Ovary (tissue), 9 donors: ENCODE measurements around the gene TCTN1. TPM values are rescaled to one million over a fixed set of nuclear protein-coding genes. Genes with fewer than 3 reads are reported as not detected.

Experiments
- DNase-seq, 5 donors: peaks; one replicate each; pipeline ENCODE4 v3.0.0-alpha.2; 2019 to 2020
- H3K27ac ChIP-seq, 2 donors: fragments of 200-600 bp; one replicate each; pipeline versions ENCODE4 v1.5.1 to v1.8.0; 2019 to 2022
- H3K27me3 ChIP-seq: fragments of 200-600 bp; one replicate; pipeline ENCODE4 v1.8.0; 2022
- H3K36me3 ChIP-seq: fragments of 200-600 bp; sonication (generic); one replicate; pipeline ENCODE4 v1.5.1; 2019
- H3K4me1 ChIP-seq: one replicate; pipeline ENCODE4 v1.8.1; 2013; ENCODE audit warnings: mild to moderate bottlenecking, moderate library complexity; ENCODE audit not compliant: insufficient read depth
- H3K4me3 ChIP-seq: fragments of 200-600 bp; sonication (generic); one replicate; pipeline ENCODE4 v1.5.1; 2017
- H3K9me3 ChIP-seq, 2 donors: fragments of 200-600 bp in 1 of 2; sonication (generic) in 1 of 2; one replicate each; pipeline versions ENCODE4 v1.5.1 to v1.8.1; 2013 to 2019; ENCODE audit warnings: mild to moderate bottlenecking in 1 of 2, moderate library complexity in 1 of 2
- EP300 ChIP-seq: sonication (generic); formaldehyde crosslinking; IDR thresholded peaks from one replicate; pipeline ENCODE4 v1.6.1; 2017; ENCODE audit warnings: antibody characterized with exemption
- POLR2A ChIP-seq: fragments of 450-650 bp; IDR thresholded peaks from one replicate; pipeline ENCODE4 v1.6.1; 2017; ENCODE audit warnings: antibody characterized with exemption, mild to moderate bottlenecking, moderate library complexity
- WGBS, 3 donors: extraction: QIAGEN DNeasy Blood & Tissue Kit in 1 of 3; methylation state at CpG; one replicate each; pipeline versions ENCODE4 v1.1.5 to v1.1.7; 2013 to 2017; 5-methylcytosine and 5-hydroxymethylcytosine counted together
- intact Hi-C, 4 donors: fragments of 100-400 bp; cut with DNase I; formaldehyde crosslinking; loops; one replicate each; pipeline versions ENCODE4 v1.11.0 to v1.15.1; 2022 to 2023
- polyA plus RNA-seq, 2 donors: library from polyadenylated mRNA; stranded (reverse); fragments of 200-250 nt in 1 of 2; fragments of 350-450 nt in 1 of 2; fragmentation: Illumina TruSeq in 1 of 2; extraction: RNeasy Lipid Tissue Mini Kit (QIAGEN cat#74804) in 1 of 2; gene quantifications; one replicate each; pipeline ENCODE4 v1.2.3, GENCODE V29; 2013 to 2014
- small RNA-seq: library from RNA; depleted of rRNA; stranded (forward); fragments of <200 nt; gene quantifications from one replicate; pipeline ENCODE3, GENCODE V24; 2016
- total RNA-seq, 7 donors: library from RNA; depleted of rRNA in 2 of 7; stranded (reverse); fragments of >200 nt in 2 of 7; fragmentation: NEBNext Ultra II Directional in 3 of 7; extraction: Animal tissue kit (Norgen Biotek cat#: 25700) in 3 of 7; gene quantifications; one replicate each; pipeline versions ENCODE4 v1.1.0 to v1.2.4, GENCODE V29; 2016 to 2023
- TF ChIP-seq, protein P1 (sequence below), 3 donors: fragments of 450-650 bp in 2 of 3; fragments of 200-600 bp in 1 of 3; IDR thresholded peaks; one replicate each; pipeline versions ENCODE4 v1.5.1 to v1.8.0; 2016 to 2022; ENCODE audit warnings: antibody characterized with exemption in 3 of 3, mild to moderate bottlenecking in 1 of 3
- donor health status: DM: no; HTN: no; CAD: no; lungs with moderate emphysema.
- donor health status: DM: no; HTN: no; CAD: no.
- donor health status: Bipolar disorder and iron deficiency.
- donor health status: DM: yes; HTN: yes; CAD: no.
- donor health status: DM: no; HTN: no; CAD: no.
- donor health status: DM: yes; HTN: yes; CAD: no.

The TCTN1 gene
- total and polyA plus RNA-seq, 9 donors = 32.7 to 122 (median 47.9) TPM

- Histone ChIP-seq H3K4me3 (no peak overlapping the region), H3K36me3 (no peaks in the 10 kb centered on the region), H3K9me3 (no peaks in the 10 kb centered on the region), H3K27ac (no peak overlapping the region), H3K27me3 (no peaks in the 10 kb centered on the region), H3K4me1 (peaks cover 5% of the 10 kb centered on the region)
- DNase-seq = no peak
- TF ChIP-seq, protein P1, sequence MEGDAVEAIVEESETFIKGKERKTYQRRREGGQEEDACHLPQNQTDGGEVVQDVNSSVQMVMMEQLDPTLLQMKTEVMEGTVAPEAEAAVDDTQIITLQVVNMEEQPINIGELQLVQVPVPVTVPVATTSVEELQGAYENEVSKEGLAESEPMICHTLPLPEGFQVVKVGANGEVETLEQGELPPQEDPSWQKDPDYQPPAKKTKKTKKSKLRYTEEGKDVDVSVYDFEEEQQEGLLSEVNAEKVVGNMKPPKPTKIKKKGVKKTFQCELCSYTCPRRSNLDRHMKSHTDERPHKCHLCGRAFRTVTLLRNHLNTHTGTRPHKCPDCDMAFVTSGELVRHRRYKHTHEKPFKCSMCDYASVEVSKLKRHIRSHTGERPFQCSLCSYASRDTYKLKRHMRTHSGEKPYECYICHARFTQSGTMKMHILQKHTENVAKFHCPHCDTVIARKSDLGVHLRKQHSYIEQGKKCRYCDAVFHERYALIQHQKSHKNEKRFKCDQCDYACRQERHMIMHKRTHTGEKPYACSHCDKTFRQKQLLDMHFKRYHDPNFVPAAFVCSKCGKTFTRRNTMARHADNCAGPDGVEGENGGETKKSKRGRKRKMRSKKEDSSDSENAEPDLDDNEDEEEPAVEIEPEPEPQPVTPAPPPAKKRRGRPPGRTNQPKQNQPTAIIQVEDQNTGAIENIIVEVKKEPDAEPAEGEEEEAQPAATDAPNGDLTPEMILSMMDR (IDR thresholded peaks at IDR 0.05) = no peak
- no peak for TF ChIP-seq POLR2A
- TF ChIP-seq EP300 = no peak
- WGBS, 3 donors = 79 to 84% (median 82%) methylated on average over 12 of the region's 12 CpGs
- intact Hi-C loops = loop anchor here in 1 of 4 donors (10.0 kb wide), 1 partner anchor 240 kb away; the partner anchor contains the start of gene ARPC3
Observed at GRCh38 chr12:110694330-110694901, 80.5 kb downstream of the TCTN1 start.

GRCh38 chr12:110696283-110696682 lies 82.4 kb downstream of the TCTN1 start:
- peaks cover 5% of the 10 kb centered on the region for H3K4me1 ChIP-seq
- no peaks in the 10 kb centered on the region for H3K27me3 ChIP-seq
- H3K9me3 ChIP-seq = no peaks in the 10 kb centered on the region
- no peak for DNase-seq
- no peak overlapping the region for H3K27ac ChIP-seq
- TF ChIP-seq EP300 (no peak), POLR2A (no peak)
- TF ChIP-seq, protein P1 (IDR thresholded peaks at IDR 0.05) = no peak
- H3K4me3 ChIP-seq = no peak overlapping the region
- 74 to 87% (median 76%) methylated on average over 3 of the region's 3 CpGs for WGBS, 3 donors
- no peaks in the 10 kb centered on the region for H3K36me3 ChIP-seq
- intact Hi-C loops = loop anchor here in 1 of 4 donors (10.0 kb wide), 1 partner anchor 241 kb away; the partner anchor contains the start of gene ARPC3

- DNase-seq = no peak
- intact Hi-C loops = loop anchor here in 1 of 4 donors (10.0 kb wide), 1 partner anchor 242 kb away; the partner anchor contains the start of gene ARPC3
- Histone ChIP-seq H3K4me1 (peaks cover 5% of the 10 kb centered on the region), H3K27ac (no peak overlapping the region), H3K27me3 (no peaks in the 10 kb centered on the region), H3K36me3 (no peaks in the 10 kb centered on the region), H3K4me3 (no peak overlapping the region), H3K9me3 (no peaks in the 10 kb centered on the region)
- 91 to 96% (median 93%) methylated on average over 2 of the region's 2 CpGs for WGBS, 3 donors
- TF ChIP-seq, protein P1 (IDR thresholded peaks at IDR 0.05) = no peak
- no peak for TF ChIP-seq EP300
- no peak for TF ChIP-seq POLR2A
Observed at GRCh38 chr12:110697236-110697635, 83.3 kb downstream of the TCTN1 start.

GRCh38 chr12:110698171-110698902 lies 84.4 kb downstream of the TCTN1 start:
- 15 to 17% (median 16%) methylated on average over 20 of the region's 20 CpGs for WGBS, 3 donors
- Histone ChIP-seq H3K4me1 (peaks cover 5% of the 10 kb centered on the region), H3K27ac (no peak overlapping the region), H3K27me3 (no peaks in the 10 kb centered on the region), H3K9me3 (no peaks in the 10 kb centered on the region), H3K4me3 (peak overlapping the region; percentile 19), H3K36me3 (no peaks in the 10 kb centered on the region)
- DNase-seq = peak; percentile 75 to 84 (median 79)
- intact Hi-C loops = loop anchor here in 1 of 4 donors (10.0 kb wide), 1 partner anchor 244 kb away; the partner anchor contains the start of gene ARPC3
- TF ChIP-seq POLR2A (no peak), EP300 (no peak)
- TF ChIP-seq, protein P1 (IDR thresholded peaks at IDR 0.05) = peak; percentile 28 to 72 (median 61)

Small RNAs within 50 kb of the gene (small RNA-seq; reads per million reads assigned to genes)
- gene RN7SL387P = not detected

Other genes starting within 250 kb of the TCTN1 start
- gene ANAPC7, start 210.4 kb upstream of the TCTN1 start, total RNA-seq = 10 to 100 TPM; 24.9 to 65.0 (median 41.7) TPM
- gene ANAPC7, start 210.4 kb upstream of the TCTN1 start, polyA plus RNA-seq = 10 to 100 TPM; 23.6 to 66.7 TPM
- gene ARPC3, start 163.8 kb upstream of the TCTN1 start, total RNA-seq = 100 to 1,000 TPM in 3 of 7 donors, 10 to 100 TPM in 4; 75.9 to 170 (median 92.9) TPM
- gene ARPC3, start 163.8 kb upstream of the TCTN1 start, polyA plus RNA-seq = 100 to 1,000 TPM; 159 to 253 TPM
- gene GPN3, start 145.9 kb upstream of the TCTN1 start, total RNA-seq = 10 to 100 TPM; 15.5 to 32.5 (median 23.2) TPM
- gene GPN3, start 145.9 kb upstream of the TCTN1 start, polyA plus RNA-seq = 10 to 100 TPM; 20.9 to 30.4 TPM
- gene FAM216A, start 145.3 kb upstream of the TCTN1 start, total RNA-seq = 10 to 100 TPM in 4 of 7 donors, 1 to 10 TPM in 3; 6.5 to 12.3 (median 10.1) TPM
- gene FAM216A, start 145.3 kb upstream of the TCTN1 start, polyA plus RNA-seq = 10 to 100 TPM in 1 of 2 donors, 1 to 10 TPM in 1; 8.8 to 11.3 TPM
- 10 to 100 TPM; 51.3 to 94.4 (median 66.6) TPM for gene VPS29, start 112.0 kb upstream of the TCTN1 start, total RNA-seq
- 100 to 1,000 TPM; 106 to 134 TPM for gene VPS29, start 112.0 kb upstream of the TCTN1 start, polyA plus RNA-seq
- 1 to 10 TPM in 5 of 7 donors, under 1 TPM in 2; 0.23 to 3.8 (median 1.8) TPM for gene RAD9B, start 111.8 kb upstream of the TCTN1 start, total RNA-seq
- 1 to 10 TPM in 1 of 2 donors, under 1 TPM in 1; 0.80 to 1.1 TPM for gene RAD9B, start 111.8 kb upstream of the TCTN1 start, polyA plus RNA-seq
- gene PPTC7, start 30.8 kb upstream of the TCTN1 start, total RNA-seq = 10 to 100 TPM; 13.5 to 25.5 (median 22.5) TPM
- 10 to 100 TPM in 1 of 2 donors, 1 to 10 TPM in 1; 10.0 to 19.2 TPM for gene PPTC7, start 30.8 kb upstream of the TCTN1 start, polyA plus RNA-seq
- 10 to 100 TPM in 5 of 7 donors, 1 to 10 TPM in 2; 6.4 to 14.5 (median 10.5) TPM for gene HVCN1, start 75.0 kb downstream of the TCTN1 start, total RNA-seq
- 10 to 100 TPM; 14.6 to 19.4 TPM for gene HVCN1, start 75.0 kb downstream of the TCTN1 start, polyA plus RNA-seq
- 100 to 1,000 TPM; 102 to 143 (median 126) TPM for gene PPP1CC, start 128.8 kb downstream of the TCTN1 start, total RNA-seq
- 100 to 1,000 TPM in 1 of 2 donors, 10 to 100 TPM in 1; 94.4 to 158 TPM for gene PPP1CC, start 128.8 kb downstream of the TCTN1 start, polyA plus RNA-seq
- not detected for gene CCDC63, start 232.9 kb downstream of the TCTN1 start, total RNA-seq
- not detected for gene CCDC63, start 232.9 kb downstream of the TCTN1 start, polyA plus RNA-seq